K562 (cell line): Measurements from ENCODE around the gene COL9A3. TPM values are rescaled to one million over a fixed set of nuclear protein-coding genes. Genes with fewer than 3 reads are reported as not detected.

Experiments
- ARID2 ChIP-seq: fragments of 450-650 bp; IDR thresholded peaks from 2 replicates; pipeline ENCODE4 v1.6.1; 2017; ENCODE audit warnings: antibody characterized with exemption, mild to moderate bottlenecking
- BRF1 ChIP-seq: IDR thresholded peaks from 3 replicates; pipeline ENCODE4 v1.6.1; 2011; ENCODE audit warnings: borderline replicate concordance, mild to moderate bottlenecking; ENCODE audit not compliant: insufficient read length; ENCODE audit errors: extremely low read depth
- CC2D1A ChIP-seq: fragments of 450-650 bp; IDR thresholded peaks from 2 replicates; pipeline ENCODE4 v1.6.1; 2017; ENCODE audit warnings: mild to moderate bottlenecking
- HDAC8 ChIP-seq: fragments of 450-650 bp; IDR thresholded peaks from 2 replicates; pipeline ENCODE4 v1.6.1; 2016; ENCODE audit warnings: mild to moderate bottlenecking, missing genetic modification characterization, moderate library complexity, missing compliant biosample characterization
- KLF16 ChIP-seq: IDR thresholded peaks from 2 replicates; pipeline ENCODE4 v1.6.1; 2016; ENCODE audit warnings: antibody characterized with exemption
- REST ChIP-seq, 2 experiments: fragments of 450-650 bp; formaldehyde crosslinking in 1 of 2; IDR thresholded peaks; 2 replicates each; pipeline versions ENCODE4 v1.4.0 to v1.6.1; 2014 to 2020; ENCODE audit warnings: mild to moderate bottlenecking in 2 of 2, borderline replicate concordance in 1 of 2, low read depth in 1 of 2
- ZNF232 ChIP-seq: sonication (generic); formaldehyde crosslinking; IDR thresholded peaks from 2 replicates; pipeline ENCODE4 v1.8.0; 2022; ENCODE audit warnings: mild to moderate bottlenecking, missing genetic modification reagents
- polyA plus RNA-seq, 8 experiments: library from polyadenylated mRNA; depleted of rRNA in 4 of 8; stranded (reverse) in 5 of 8; unstranded in 3 of 8; fragments of >200 nt; fragmentation: Nextera tagmentation in 2 of 8; fragmentation: Illumina TruSeq in 1 of 8; extraction: Ambion mirVana in 2 of 8; extraction: Trizol in 1 of 8; gene quantifications; 2 replicates each; pipeline versions ENCODE4 v1.2.1 to v1.2.3, GENCODE V29; 2011 to 2014; ENCODE audit warnings: inconsistent platforms in 1 of 8, missing spikeins in 1 of 8
- total RNA-seq, 7 experiments: library from RNA; depleted of rRNA in 6 of 7; stranded (reverse); fragments of >200 nt in 6 of 7; fragmentation: Illumina TruSeq in 2 of 7; extraction: Trizol in 2 of 7; gene quantifications; 2 replicates each; pipeline versions ENCODE4 v1.2.1 to v1.2.3, GENCODE V29; 2011 to 2021; ENCODE audit warnings: low replicate concordance in 1 of 7

The COL9A3 gene
- total and polyA plus RNA-seq, 9 of the 15 experiments (the other 6 are each of a cell fraction or from before 2014, with no cell fraction given): 0.14 to 3.6 (median 0.88) TPM; not detected in 1

GRCh38 chr20:62808211-62808865, 8.5 kb upstream of the COL9A3 start (continued):
- TF ChIP-seq REST (IDR thresholded peaks at IDR 0.05; ENCODE audit: borderline replicate concordance) (peak; percentile 76; the same call in 1 of the 2 replicates), REST (CRISPR knock-in tag; IDR thresholded peaks at IDR 0.05; ENCODE audit: low read depth) (no peak), ZNF232 (CRISPR knock-in tag) (no peak), HDAC8 (tag) (no peak), ARID2 (peak; percentile 70), CC2D1A (peak; percentile 40; the same call in 1 of the 2 replicates), BRF1 (no peak), KLF16 (0 out of 2 replicates have a peak, but pooled peaks have one; percentile 13)
